ENCODE results near the gene FKBP1A. TPM values are rescaled to one million over a fixed set of nuclear protein-coding genes. Genes with fewer than 3 reads are reported as not detected.

Gene FKBP1A
- total RNA-seq, 2 experiments from 2014 or later: 259 to 282 TPM

DNA sequence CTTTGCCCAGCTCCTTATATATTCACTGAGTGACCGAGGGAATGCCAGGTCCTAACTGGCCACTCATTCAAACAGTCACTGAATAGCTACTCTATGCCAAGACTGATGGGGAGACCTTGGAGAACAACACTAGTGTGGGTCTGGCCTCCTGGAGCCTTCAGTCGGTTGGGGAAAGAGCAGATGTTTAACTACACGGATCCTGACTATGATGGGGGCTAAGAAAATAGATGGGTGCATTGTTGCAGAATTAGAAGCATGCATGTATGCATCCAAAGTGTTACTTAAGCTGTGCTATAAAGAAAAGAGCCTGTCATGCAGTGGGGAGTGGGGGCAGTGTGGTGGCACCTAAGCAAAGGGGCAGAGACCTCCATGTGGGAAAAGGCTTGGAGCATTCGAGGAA lies 6.5 kb downstream of the FKBP1A start:
- H3K4me1 Mint-ChIP-seq (ENCODE audit: low read depth): peaks cover 92% of the 10 kb centered on the region
- ATAC-seq (no peak), DNase-seq (no peak)
- H3K27me3 Mint-ChIP-seq: no peaks in the 10 kb centered on the region
- TF ChIP-seq, protein P1, sequence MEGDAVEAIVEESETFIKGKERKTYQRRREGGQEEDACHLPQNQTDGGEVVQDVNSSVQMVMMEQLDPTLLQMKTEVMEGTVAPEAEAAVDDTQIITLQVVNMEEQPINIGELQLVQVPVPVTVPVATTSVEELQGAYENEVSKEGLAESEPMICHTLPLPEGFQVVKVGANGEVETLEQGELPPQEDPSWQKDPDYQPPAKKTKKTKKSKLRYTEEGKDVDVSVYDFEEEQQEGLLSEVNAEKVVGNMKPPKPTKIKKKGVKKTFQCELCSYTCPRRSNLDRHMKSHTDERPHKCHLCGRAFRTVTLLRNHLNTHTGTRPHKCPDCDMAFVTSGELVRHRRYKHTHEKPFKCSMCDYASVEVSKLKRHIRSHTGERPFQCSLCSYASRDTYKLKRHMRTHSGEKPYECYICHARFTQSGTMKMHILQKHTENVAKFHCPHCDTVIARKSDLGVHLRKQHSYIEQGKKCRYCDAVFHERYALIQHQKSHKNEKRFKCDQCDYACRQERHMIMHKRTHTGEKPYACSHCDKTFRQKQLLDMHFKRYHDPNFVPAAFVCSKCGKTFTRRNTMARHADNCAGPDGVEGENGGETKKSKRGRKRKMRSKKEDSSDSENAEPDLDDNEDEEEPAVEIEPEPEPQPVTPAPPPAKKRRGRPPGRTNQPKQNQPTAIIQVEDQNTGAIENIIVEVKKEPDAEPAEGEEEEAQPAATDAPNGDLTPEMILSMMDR (IDR thresholded peaks at IDR 0.05): no peak
- H3K36me3 Mint-ChIP-seq (ENCODE audit: low read depth): peaks cover 63% of the 10 kb centered on the region
- no peaks in the 10 kb centered on the region for H3K9me3 Mint-ChIP-seq
- peak overlapping the region; percentile 43 for H3K27ac Mint-ChIP-seq
- ChIA-PET POLR2A (interaction anchor here (0.8 to 1.6 kb wide), 5 partner anchors 9 to 61 kb away, joined by 3 to 8 read pairs (median 4); no protein-coding TSS in a partner anchor), CTCF (interaction anchor here (1.1 to 1.8 kb wide), 3 partner anchors 61 to 159 kb away, joined by 3 to 4 read pairs (median 4); no protein-coding TSS in a partner anchor)
- H3K4me3 Mint-ChIP-seq: no peak overlapping the region
- intact Hi-C loops (cut with micrococcal nuclease): no loop called here

DNA sequence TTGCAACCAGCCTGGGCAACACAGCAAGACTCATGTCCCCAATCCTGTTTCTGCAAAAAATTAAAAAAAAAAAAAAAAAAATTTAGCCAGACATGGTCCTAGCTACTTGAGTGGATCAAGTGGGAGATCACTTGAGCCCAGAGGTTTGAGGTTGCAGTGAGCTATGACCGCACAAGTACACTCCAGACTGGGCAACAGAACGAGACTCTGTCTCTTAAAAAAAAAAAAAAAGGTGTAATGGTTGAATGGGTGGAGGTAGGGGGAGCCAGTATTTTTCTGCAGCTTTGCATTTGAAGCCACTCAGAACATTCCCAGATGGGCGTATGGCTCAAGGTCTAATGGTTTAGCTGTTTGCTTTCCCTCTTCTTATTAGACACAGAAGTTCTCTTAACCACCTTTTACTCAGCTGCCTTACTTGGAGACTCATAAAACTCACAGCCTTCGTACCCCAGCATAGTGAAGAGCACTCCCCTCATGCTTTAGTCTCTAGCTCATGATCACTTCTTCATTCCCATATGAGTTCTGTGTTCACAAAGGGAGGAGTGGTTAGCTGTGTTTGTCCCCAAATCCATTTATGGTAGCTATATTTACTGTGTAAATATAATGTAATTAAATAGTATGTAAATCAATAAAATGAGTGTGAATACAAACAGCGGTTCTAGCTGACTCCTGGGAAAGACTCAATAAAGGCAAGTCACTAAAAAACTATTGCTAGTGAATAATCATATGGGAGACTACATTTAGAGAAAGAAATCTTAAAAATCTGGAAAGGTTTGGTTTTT lies 9.0 kb downstream of the FKBP1A start:
- TF ChIP-seq, protein P1 (IDR thresholded peaks at IDR 0.05): no peak
- ATAC-seq (no peak), DNase-seq (no peak)
- Mint-ChIP-seq H3K27me3 (no peaks in the 10 kb centered on the region), H3K9me3 (no peaks in the 10 kb centered on the region), H3K4me1 (ENCODE audit: low read depth) (peaks cover 95% of the 10 kb centered on the region), H3K4me3 (no peak overlapping the region), H3K27ac (no peak overlapping the region), H3K36me3 (ENCODE audit: low read depth) (peaks cover 46% of the 10 kb centered on the region)
- intact Hi-C loops (cut with micrococcal nuclease): no loop called here
- ChIA-PET POLR2A (interaction anchor here (1.3 kb wide), 1 partner anchor 26 kb away, joined by 4 read pairs; no protein-coding TSS in a partner anchor), CTCF (interaction anchor here (0.9 to 2.1 kb wide), 2 partner anchors 22 to 71 kb away, joined by 4 read pairs; no protein-coding TSS in a partner anchor)

DNA sequence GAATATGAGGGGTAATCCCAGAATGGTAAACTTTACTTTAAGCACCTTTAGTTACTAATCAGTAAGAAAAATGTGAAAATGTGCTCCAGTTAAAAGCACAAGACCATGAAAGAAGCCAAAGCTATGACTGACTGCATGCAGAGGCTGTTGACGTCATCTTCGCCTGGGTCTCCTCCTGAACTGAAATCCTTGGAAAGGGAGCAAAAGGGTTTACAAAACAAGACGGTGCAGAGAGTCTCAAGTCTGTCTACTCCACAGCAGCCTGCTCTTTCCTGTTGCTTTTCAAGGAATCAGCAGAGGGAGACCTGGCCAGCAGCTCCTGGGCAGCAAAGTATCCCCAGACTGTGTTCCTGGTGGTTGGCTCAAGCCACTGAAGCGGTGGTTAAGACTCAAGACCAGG lies 10.2 kb downstream of the FKBP1A start:
- H3K4me1 Mint-ChIP-seq (ENCODE audit: low read depth): peaks cover 95% of the 10 kb centered on the region
- POLR2A ChIA-PET: interaction anchor here (1.3 to 3.7 kb wide), 3 partner anchors 10 to 25 kb away, joined by 4 to 11 read pairs (median 8); partner anchors contain the start of gene FKBP1A
- intact Hi-C loops (cut with micrococcal nuclease): no loop called here

DNA sequence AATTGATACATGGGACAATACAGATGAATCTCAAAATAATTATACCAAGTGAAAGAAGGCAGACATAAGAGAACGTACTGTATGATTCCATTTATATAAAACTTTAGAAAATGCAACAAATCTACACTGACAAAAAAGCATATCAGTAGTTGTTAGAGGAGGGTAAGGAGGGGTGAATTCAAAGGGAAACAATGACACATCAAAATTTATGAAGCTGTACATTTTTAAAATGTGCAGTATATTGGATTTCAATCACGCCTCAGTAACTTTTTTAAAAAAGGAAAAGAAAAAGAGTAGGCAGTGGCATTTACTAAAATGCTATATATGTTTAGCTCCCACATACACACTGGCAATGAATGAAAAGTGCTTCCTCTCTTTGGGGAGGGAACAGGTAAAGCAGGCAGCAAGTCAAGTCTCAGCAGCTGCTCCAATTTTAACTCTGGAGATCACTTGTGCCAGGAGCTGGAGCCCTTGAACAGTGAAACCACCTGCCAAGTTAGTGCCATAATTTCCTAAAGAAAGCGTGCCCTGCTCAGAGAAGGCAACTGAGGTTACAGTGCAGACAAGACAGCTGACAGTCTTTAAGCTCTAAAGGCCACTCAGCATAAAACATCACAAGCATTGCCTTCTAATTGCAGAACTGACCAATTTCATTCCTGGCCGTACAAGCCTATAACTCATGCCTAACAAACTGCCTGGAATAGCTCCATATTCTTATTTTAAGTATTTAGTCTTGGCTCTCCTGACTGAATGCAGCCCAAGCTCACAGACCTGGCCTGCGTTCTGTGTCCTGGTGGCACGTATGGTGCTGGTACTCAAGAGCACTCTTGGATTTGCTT lies 10.9 kb downstream of the FKBP1A start:
- ChIA-PET POLR2A (interaction anchor here (1.0 to 3.7 kb wide), 3 partner anchors 9 to 11 kb away, joined by 5 to 11 read pairs (median 8); partner anchors contain the start of gene FKBP1A), CTCF (interaction anchor here (1.3 kb wide), 3 partner anchors 9 to 56 kb away, joined by 3 to 5 read pairs (median 5); no protein-coding TSS in a partner anchor)
- no peaks in the 10 kb centered on the region for H3K9me3 Mint-ChIP-seq
- TF ChIP-seq, protein P1 (IDR thresholded peaks at IDR 0.05): no peak
- no peak overlapping the region for H3K4me3 Mint-ChIP-seq
- peak overlapping the region; percentile 18 for H3K27ac Mint-ChIP-seq
- intact Hi-C loops (cut with micrococcal nuclease): no loop called here
- peaks cover 96% of the 10 kb centered on the region for H3K4me1 Mint-ChIP-seq (ENCODE audit: low read depth)
- peaks cover 45% of the 10 kb centered on the region for H3K36me3 Mint-ChIP-seq (ENCODE audit: low read depth)
- no peaks in the 10 kb centered on the region for H3K27me3 Mint-ChIP-seq
- ATAC-seq: no peak
- DNase-seq: no peak

More for the DNA sequence above, 10.2 kb downstream of the FKBP1A start:
- TF ChIP-seq, protein P1 (IDR thresholded peaks at IDR 0.05): no peak
- Mint-ChIP-seq H3K27ac (no peak overlapping the region), H3K9me3 (no peaks in the 10 kb centered on the region), H3K36me3 (ENCODE audit: low read depth) (peaks cover 42% of the 10 kb centered on the region), H3K4me3 (no peak overlapping the region), H3K27me3 (no peaks in the 10 kb centered on the region)
- CTCF ChIA-PET: interaction anchor here (1.3 kb wide), 3 partner anchors 8 to 56 kb away, joined by 3 to 5 read pairs (median 5); no protein-coding TSS in a partner anchor
- ATAC-seq (no peak), DNase-seq (no peak)

All from activated CD8-positive, alpha-beta T cell treated with anti-CD3 and anti-CD28 coated beads for 36 hours (primary cell).